IMR-90 (cell line): Measurements from ENCODE around the gene EHBP1L1. TPM values are rescaled to one million over a fixed set of nuclear protein-coding genes. Genes with fewer than 3 reads are reported as not detected.
A peak's percentile ranks its signal among the peaks of the same experiment; 100 is the strongest.

Source experiments
- ATAC-seq: fragments of 200-7000 bp; cut with Tn5 transposase; 2 replicates; pipeline ENCODE4 v1.9.1; 2020; ENCODE audit warnings: low read depth, mild to moderate bottlenecking, moderate library complexity
- BruUV-seq: library from RNA; stranded (reverse); fragments of 400-500 nt; replicated peaks from 2 replicates; lab custom pipeline; 2021; lab: Mats Ljungman, UMichigan
- CTCF ChIA-PET: fragments of 300-600 bp; formaldehyde crosslinking; extraction: SDS; loops from one replicate; lab custom pipeline; 2021; ENCODE audit warnings: antibody characterized with exemption; lab: Yijun Ruan, JAX
- POLR2A ChIA-PET: fragments of 300-600 bp; sonication (Branson Sonifier 250); formaldehyde crosslinking; loops from one replicate; lab custom pipeline; 2022; ENCODE audit warnings: antibody characterized with exemption; ENCODE audit not compliant: unreplicated experiment; lab: Charles Lee
- DNase-seq: peaks from one replicate; pipeline ENCODE4 v3.0.0; 2013
- H2AFZ ChIP-seq: replicated peaks from 2 replicates; pipeline ENCODE3; 2013; ENCODE audit warnings: low read length, mild to moderate bottlenecking; ENCODE audit not compliant: poor library complexity
- H2AK5ac ChIP-seq: 2 replicates; pipeline ENCODE4 v1.6.1; 2013; ENCODE audit warnings: low read depth, low read length, inconsistent platforms
- H2AK9ac ChIP-seq: replicated peaks from 2 replicates; pipeline ENCODE3; 2013; ENCODE audit warnings: mild to moderate bottlenecking, low read depth, low read length, moderate library complexity; ENCODE audit not compliant: poor library complexity
- H2BK120ac ChIP-seq: 2 replicates; pipeline ENCODE4 v1.6.1; 2013; ENCODE audit warnings: low read depth, low read length, inconsistent platforms
- H2BK15ac ChIP-seq: 3 replicates; pipeline ENCODE4 v1.6.1; 2013; ENCODE audit warnings: low read depth, low read length, inconsistent platforms
- H2BK20ac ChIP-seq: 2 replicates; pipeline ENCODE4 v1.6.1; 2013; ENCODE audit warnings: low read depth, mild to moderate bottlenecking, inconsistent platforms, low read length, moderate library complexity
- H2BK5ac ChIP-seq: 2 replicates; pipeline ENCODE4 v1.6.1; 2013; ENCODE audit warnings: mild to moderate bottlenecking, low read depth, low read length, inconsistent platforms; ENCODE audit not compliant: poor library complexity, severe bottlenecking
- H3K14ac ChIP-seq: replicated peaks from 2 replicates; pipeline ENCODE4 v1.6.1; 2013; ENCODE audit warnings: low read depth, low read length, inconsistent platforms
- H3K18ac ChIP-seq: 2 replicates; pipeline ENCODE4 v1.6.1; 2013; ENCODE audit warnings: low read depth, low read length, control low read depth
- H3K23ac ChIP-seq: 2 replicates; pipeline ENCODE4 v1.6.1; 2013; ENCODE audit warnings: low read depth, low read length, inconsistent platforms
- H3K27ac ChIP-seq: 2 replicates; pipeline ENCODE4 v1.5.1; 2013; ENCODE audit warnings: mild to moderate bottlenecking, control low read depth, low read length; ENCODE audit not compliant: insufficient read depth
- H3K27me3 ChIP-seq: 2 replicates; pipeline ENCODE4 v1.6.1; 2013; ENCODE audit warnings: low read length; ENCODE audit not compliant: control insufficient read depth, insufficient read depth
- H3K36me3 ChIP-seq: 2 replicates; pipeline ENCODE4 v1.6.1; 2013; ENCODE audit warnings: low read length, mixed read lengths; ENCODE audit not compliant: control insufficient read depth, insufficient read depth
- H3K4ac ChIP-seq: 2 replicates; pipeline ENCODE4 v1.6.1; 2013; ENCODE audit warnings: low read depth, low read length, inconsistent platforms
- H3K4me1 ChIP-seq: 2 replicates; pipeline ENCODE4 v1.6.1; 2013; ENCODE audit warnings: low read length, mixed read lengths; ENCODE audit not compliant: control insufficient read depth, insufficient read depth
- H3K4me2 ChIP-seq: 2 replicates; pipeline ENCODE4 v1.6.1; 2013; ENCODE audit warnings: low read depth, mild to moderate bottlenecking, control low read depth, low read length, moderate library complexity
- H3K4me3 ChIP-seq: 2 replicates; pipeline ENCODE4 v1.5.1; 2013; ENCODE audit warnings: low read depth, mild to moderate bottlenecking, control low read depth, low read length, moderate library complexity; ENCODE audit not compliant: insufficient read depth
- H3K56ac ChIP-seq: 2 replicates; pipeline ENCODE4 v1.6.1; 2013; ENCODE audit warnings: low read length, inconsistent platforms; ENCODE audit not compliant: insufficient read depth; ENCODE audit errors: extremely low read depth
- H3K79me1 ChIP-seq, 2 experiments: 2 replicates each; pipeline ENCODE4 v1.6.1; 2013; ENCODE audit warnings: low read length in 2 of 2, inconsistent platforms in 1 of 2, low read depth in 1 of 2
- H3K9ac ChIP-seq: 2 replicates; pipeline ENCODE4 v1.6.1; 2013; ENCODE audit warnings: low read depth, low read length, control low read depth
- H3K9me1 ChIP-seq: 2 replicates; pipeline ENCODE4 v1.6.1; 2013; ENCODE audit warnings: low read length, inconsistent platforms; ENCODE audit not compliant: insufficient read depth
- H3K9me3 ChIP-seq: 2 replicates; pipeline ENCODE4 v1.6.1; 2013; ENCODE audit warnings: low read length; ENCODE audit not compliant: control insufficient read depth, insufficient read depth
- H4K20me1 ChIP-seq: 2 replicates; pipeline ENCODE4 v1.6.1; 2013; ENCODE audit warnings: low read length, inconsistent platforms; ENCODE audit not compliant: insufficient read depth
- H4K5ac ChIP-seq: 2 replicates; pipeline ENCODE4 v1.6.1; 2013; ENCODE audit warnings: mild to moderate bottlenecking, low read depth, low read length, control low read depth
- H4K8ac ChIP-seq, 2 experiments: 2 replicates each; pipeline ENCODE4 v1.6.1; 2013; ENCODE audit warnings: low read depth in 2 of 2, low read length in 2 of 2, control low read depth in 1 of 2, inconsistent platforms in 1 of 2
- H4K91ac ChIP-seq: 2 replicates; pipeline ENCODE4 v1.6.1; 2013; ENCODE audit warnings: low read depth, low read length, inconsistent platforms; ENCODE audit not compliant: insufficient read depth
- BHLHE40 ChIP-seq: fragments of 150-350 bp; IDR thresholded peaks from 2 replicates; pipeline ENCODE4 v1.6.1; 2016; ENCODE audit warnings: mild to moderate bottlenecking, low read depth, low read length
- CEBPB ChIP-seq: IDR thresholded peaks from 2 replicates; pipeline ENCODE4 v1.6.1; 2012; ENCODE audit warnings: low read depth, low read length, improper control_type of control experiment
- FOS ChIP-seq: fragments of 150-350 bp; IDR thresholded peaks from 2 replicates; pipeline ENCODE4 v1.6.1; 2016; ENCODE audit warnings: low read depth, low read length
- MAFK ChIP-seq: IDR thresholded peaks from 2 replicates; pipeline ENCODE4 v1.6.1; 2012; ENCODE audit warnings: low read depth, low read length, improper control_type of control experiment
- MAZ ChIP-seq: IDR thresholded peaks from 2 replicates; pipeline ENCODE4 v1.6.1; 2012; ENCODE audit warnings: low read depth, mild to moderate bottlenecking, low read length, improper control_type of control experiment, moderate library complexity, borderline replicate concordance
- MXI1 ChIP-seq: IDR thresholded peaks from 2 replicates; pipeline ENCODE4 v1.6.1; 2012; ENCODE audit warnings: low read depth, mild to moderate bottlenecking, low read length, moderate library complexity, borderline replicate concordance
- POLR2A ChIP-seq: IDR thresholded peaks from 2 replicates; pipeline ENCODE4 v1.6.1; 2012; ENCODE audit warnings: mild to moderate bottlenecking, low read depth, low read length
- RAD21 ChIP-seq: IDR thresholded peaks from 2 replicates; pipeline ENCODE4 v1.6.1; 2012; ENCODE audit warnings: low read length, improper control_type of control experiment
- RFX5 ChIP-seq: IDR thresholded peaks from 2 replicates; pipeline ENCODE4 v1.8.0; 2012; ENCODE audit warnings: low read depth, mild to moderate bottlenecking, low read length, moderate library complexity
- SMC3 ChIP-seq: fragments of 150-350 bp; IDR thresholded peaks from 2 replicates; pipeline ENCODE4 v1.6.1; 2016; ENCODE audit warnings: low read depth, mild to moderate bottlenecking, antibody characterized with exemption, low read length, moderate library complexity
- WGBS, 2 experiments: methylation state at CpG; one replicate each; pipeline versions ENCODE4 v1.1.5 to v1.1.7; 2013; ENCODE audit warnings: missing lambda C conversion rate in 2 of 2; ENCODE audit not compliant: insufficient read length in 1 of 2; ENCODE audit errors: extremely low coverage in 2 of 2; 5-methylcytosine and 5-hydroxymethylcytosine counted together
- dilution Hi-C: fragments of 300-500 bp; cut with HindIII; formaldehyde crosslinking; loops from one replicate; pipeline ENCODE4 v1.14.3; 2018; ENCODE audit warnings: low sequenced_read_pairs; ENCODE audit not compliant: unreplicated experiment
- in situ Hi-C: fragments of 300-500 bp; cut with MboI; formaldehyde crosslinking; loops from 3 replicates; pipeline ENCODE4 v1.14.3; 2019; ENCODE audit warnings: low sequenced_read_pairs, inconsistent platforms, mixed read lengths
- intact Hi-C: fragments of 100-400 bp; cut with micrococcal nuclease; formaldehyde crosslinking; loops from 2 replicates; pipeline ENCODE4 v1.10.0; 2022
- polyA plus RNA-seq, 3 experiments: library from polyadenylated mRNA; depleted of rRNA; stranded (reverse); fragments of >200 nt; gene quantifications; 2 replicates each; pipeline ENCODE4 v1.2.3, GENCODE V29; 2012; ENCODE audit warnings: low replicate concordance in 1 of 3
- total RNA-seq: library from RNA; depleted of rRNA; stranded (reverse); fragments of >200 nt; gene quantifications from 2 replicates; pipeline ENCODE4 v1.2.3, GENCODE V29; 2012
- TF ChIP-seq, protein P1 (sequence below): conservative IDR thresholded peaks from 2 replicates; pipeline ENCODE4 v1.5.1; 2012; ENCODE audit warnings: mild to moderate bottlenecking, low read depth, low read length, improper control_type of control experiment

The EHBP1L1 gene
- total and polyA plus RNA-seq, 2 of the 4 experiments (the other 2 are of a cell fraction): 10.0 to 27.4 TPM

DNA sequence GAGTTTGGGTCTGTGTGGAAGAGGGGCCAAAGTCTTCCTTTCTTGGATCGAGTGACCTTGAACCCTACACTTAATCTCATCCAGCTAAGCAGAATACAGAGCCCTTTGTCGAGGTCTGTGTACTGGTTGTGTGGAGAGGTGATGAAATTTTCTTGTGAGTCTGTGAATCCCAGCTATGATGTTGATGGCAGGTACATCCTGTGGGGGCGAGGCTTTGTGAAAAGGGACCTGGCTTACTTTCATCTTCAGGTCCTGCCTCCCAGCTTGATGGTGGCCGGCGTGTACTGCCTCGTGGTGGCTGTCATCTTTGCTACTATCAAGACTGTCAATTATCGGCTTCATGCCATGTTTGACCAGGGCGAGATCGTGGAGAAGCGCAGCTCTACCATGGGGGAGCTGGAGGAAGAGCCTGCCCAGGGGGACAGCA lies 40.7 kb downstream of the EHBP1L1 start:
- 0 out of 2 replicates have a peak overlapping the region, but pooled peaks have one; percentile 17 for H3K14ac ChIP-seq
- TF ChIP-seq RAD21 (no peak), FOS (no peak), BHLHE40 (no peak), MXI1 (no peak), MAFK (no peak), CEBPB (no peak), RFX5 (no peak), MAZ (no peak), POLR2A (no peak), SMC3 (no peak)
- TF ChIP-seq, protein P1, sequence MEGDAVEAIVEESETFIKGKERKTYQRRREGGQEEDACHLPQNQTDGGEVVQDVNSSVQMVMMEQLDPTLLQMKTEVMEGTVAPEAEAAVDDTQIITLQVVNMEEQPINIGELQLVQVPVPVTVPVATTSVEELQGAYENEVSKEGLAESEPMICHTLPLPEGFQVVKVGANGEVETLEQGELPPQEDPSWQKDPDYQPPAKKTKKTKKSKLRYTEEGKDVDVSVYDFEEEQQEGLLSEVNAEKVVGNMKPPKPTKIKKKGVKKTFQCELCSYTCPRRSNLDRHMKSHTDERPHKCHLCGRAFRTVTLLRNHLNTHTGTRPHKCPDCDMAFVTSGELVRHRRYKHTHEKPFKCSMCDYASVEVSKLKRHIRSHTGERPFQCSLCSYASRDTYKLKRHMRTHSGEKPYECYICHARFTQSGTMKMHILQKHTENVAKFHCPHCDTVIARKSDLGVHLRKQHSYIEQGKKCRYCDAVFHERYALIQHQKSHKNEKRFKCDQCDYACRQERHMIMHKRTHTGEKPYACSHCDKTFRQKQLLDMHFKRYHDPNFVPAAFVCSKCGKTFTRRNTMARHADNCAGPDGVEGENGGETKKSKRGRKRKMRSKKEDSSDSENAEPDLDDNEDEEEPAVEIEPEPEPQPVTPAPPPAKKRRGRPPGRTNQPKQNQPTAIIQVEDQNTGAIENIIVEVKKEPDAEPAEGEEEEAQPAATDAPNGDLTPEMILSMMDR: no peak
- peak overlapping the region; percentile 93 for H2AK9ac ChIP-seq
- H3K79me1 ChIP-seq: peaks cover 7 to 62% of the 10 kb centered on the region in 2 experiments
- peak overlapping the region; percentile 10; the same call in 1 of the 2 replicates for H2AK5ac ChIP-seq
- ATAC-seq (no peak), DNase-seq (no peak)
- H2BK20ac ChIP-seq: no peak overlapping the region
- H3K9ac ChIP-seq: peak overlapping the region; percentile 85
- no peaks in the 10 kb centered on the region for H3K27me3 ChIP-seq
- H3K27ac ChIP-seq: peak overlapping the region; percentile 55
- H2BK5ac ChIP-seq: no peak overlapping the region
- peaks cover 26% of the 10 kb centered on the region for H4K20me1 ChIP-seq
- H3K23ac ChIP-seq: peak overlapping the region; percentile 41; the same call in 1 of the 2 replicates
- H3K4me2 ChIP-seq: peak overlapping the region; percentile 93
- intact Hi-C loops (no loop called here), dilution Hi-C loops (no loop called here), in situ Hi-C loops (no loop called here)
- BruUV-seq: no TSS peak
- ChIA-PET POLR2A (no interaction called here), CTCF (no interaction called here)
- no peak overlapping the region for H2AFZ ChIP-seq
- 0 out of 2 replicates have a peak, but pooled peaks cover 9% of the 10 kb centered on the region for H3K9me1 ChIP-seq
- no peaks in the 10 kb centered on the region for H3K9me3 ChIP-seq
- H3K4me1 ChIP-seq: peaks cover 19% of the 10 kb centered on the region
- H4K8ac ChIP-seq: no peak overlapping the region
- peak overlapping the region; percentile 56 for H3K4me3 ChIP-seq
- no peak overlapping the region for H2BK120ac ChIP-seq
- WGBS, 2 experiments: 96% methylated on average over 3 of the region's 10 CpGs; no CpG with 5 or more reads in 1 of the 2 experiments
- peaks cover 34% of the 10 kb centered on the region; the same call in 1 of the 2 replicates for H3K36me3 ChIP-seq
- no peak overlapping the region for H3K18ac ChIP-seq
- peak overlapping the region; percentile 36; the same call in 1 of the 2 replicates for H3K56ac ChIP-seq
- H4K5ac ChIP-seq: no peak overlapping the region
- H4K91ac ChIP-seq: 0 out of 2 replicates have a peak overlapping the region, but pooled peaks have one; percentile 10
- H2BK15ac ChIP-seq: no peak overlapping the region
- H3K4ac ChIP-seq: peak overlapping the region; percentile 60
